ENCODE data around the gene OR8H1.

The OR8H1 gene

GRCh38 chr11:56292154-56292553 is at the start of gene OR8H1:
OR8H1 (minus strand) TSS chr11:56292254; CDS start chr11:56291062, 1,192 bp downstream.
- DNase-seq, result no peak

GRCh38 chr11:56340289-56340688 is 48.2 kb upstream of the OR8H1 start:
- DNase-seq, result no peak

GRCh38 chr11:56333156-56333555 is 41.1 kb upstream of the OR8H1 start:
- no peak for DNase-seq

GRCh38 chr11:56331861-56332491 is 39.9 kb upstream of the OR8H1 start:
- no peak for DNase-seq

GRCh38 chr11:56314844-56315243 is 22.8 kb upstream of the OR8H1 start, which contains the start of gene OR8K3:
OR8K3 (plus strand) TSS chr11:56315144; CDS start chr11:56318307, 3,163 bp downstream.
- no peak for DNase-seq

- DNase-seq, result no peak
Observed at GRCh38 chr11:56307836-56308235, 15.8 kb upstream of the OR8H1 start.

GRCh38 chr11:56296898-56297297 is 4.8 kb upstream of the OR8H1 start:
- no peak for DNase-seq

GRCh38 chr11:56273854-56274253 is 18.2 kb downstream of the OR8H1 start, which contains the start of gene OR5T1:
OR5T1 (plus strand) TSS chr11:56274154; CDS start chr11:56275639, 1,485 bp downstream.
- no peak for DNase-seq

- DNase-seq, result no peak
Observed at GRCh38 chr11:56271092-56271491, 21.0 kb downstream of the OR8H1 start.

GRCh38 chr11:56251954-56252353 is 40.1 kb downstream of the OR8H1 start, which contains the start of gene OR5T3:
OR5T3 (plus strand) TSS chr11:56252254; CDS start chr11:56252254, 0 bp downstream.
- DNase-seq, result no peak
